ENCODE results near the gene AFTPH.
A peak's percentile ranks its signal among the peaks of the same experiment; 100 is the strongest.

Gene AFTPH

DNA sequence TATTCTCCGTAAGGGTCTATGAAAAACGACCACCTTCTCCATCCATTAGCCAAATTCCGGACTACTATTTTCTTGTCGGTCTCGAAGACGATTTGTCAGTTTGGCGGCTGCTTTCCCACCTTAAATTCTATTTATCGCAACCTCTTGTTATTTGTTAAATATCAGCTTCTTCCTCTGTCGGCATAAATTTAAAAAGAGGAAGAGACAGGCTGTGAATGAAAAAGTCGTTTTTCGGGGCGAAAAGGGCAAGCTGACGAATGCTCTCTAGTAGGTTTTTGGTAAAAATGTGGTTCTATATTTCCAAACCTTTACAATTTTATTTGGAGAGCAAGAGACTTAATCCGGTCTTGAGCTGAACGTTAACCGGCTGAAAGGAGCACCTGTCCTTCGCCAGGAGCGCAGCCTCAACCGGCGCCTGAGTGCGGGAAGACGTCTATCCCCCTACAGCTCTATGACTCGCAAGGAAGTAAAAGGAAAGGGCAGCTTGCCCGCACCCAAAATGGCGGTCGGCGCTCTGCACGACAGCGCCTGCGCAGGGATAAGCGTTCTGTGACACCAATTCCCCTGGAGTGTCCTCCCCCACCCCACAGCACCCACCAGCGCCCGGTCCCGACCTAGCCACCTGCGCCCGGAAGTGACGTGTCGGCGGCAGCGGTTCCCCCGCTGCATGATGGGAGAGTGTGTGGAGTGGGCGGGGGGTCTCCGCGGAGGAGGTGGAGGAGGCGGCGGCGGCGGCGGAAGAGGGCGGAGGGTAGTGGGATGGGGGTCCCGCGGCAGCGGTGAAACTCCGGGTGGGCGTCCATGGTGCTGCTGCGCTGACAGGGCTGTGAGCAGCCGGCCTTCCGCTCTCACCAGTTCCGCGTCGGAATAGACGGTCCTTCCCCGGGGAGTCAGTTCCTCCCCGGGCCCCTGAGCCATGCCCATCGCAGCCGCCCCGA is at the start of gene AFTPH:
TSS of gene AFTPH (plus strand) at position 663 of the 938 bp plus-strand sequence. CDS start 27,147 bp downstream, outside the sequence.
- TF ChIP-seq ZFX (IDR thresholded peaks at IDR 0.05) (no peak), CTCF (conservative IDR thresholded peaks at IDR 0.05) (no peak)
- H3K27ac ChIP-seq = peak within 1 kb of the TSS; percentile 85

GRCh38 chr2:64474636-64475035 is 49.5 kb upstream of the AFTPH start:
- H3K27ac ChIP-seq = no peak overlapping the region
- no peak for TF ChIP-seq CTCF (conservative IDR thresholded peaks at IDR 0.05)
- TF ChIP-seq ZFX (IDR thresholded peaks at IDR 0.05) = no peak

- H3K27ac ChIP-seq = no peak overlapping the region
- TF ChIP-seq ZFX (IDR thresholded peaks at IDR 0.05) = no peak
- TF ChIP-seq CTCF (conservative IDR thresholded peaks at IDR 0.05) = no peak
Measured at GRCh38 chr2:64477037-64477436, 47.1 kb upstream of the AFTPH start.

- TF ChIP-seq ZFX (IDR thresholded peaks at IDR 0.05) (no peak), CTCF (conservative IDR thresholded peaks at IDR 0.05) (no peak)
- no peak overlapping the region for H3K27ac ChIP-seq
Measured at GRCh38 chr2:64477979-64478378, 46.1 kb upstream of the AFTPH start.

DNA sequence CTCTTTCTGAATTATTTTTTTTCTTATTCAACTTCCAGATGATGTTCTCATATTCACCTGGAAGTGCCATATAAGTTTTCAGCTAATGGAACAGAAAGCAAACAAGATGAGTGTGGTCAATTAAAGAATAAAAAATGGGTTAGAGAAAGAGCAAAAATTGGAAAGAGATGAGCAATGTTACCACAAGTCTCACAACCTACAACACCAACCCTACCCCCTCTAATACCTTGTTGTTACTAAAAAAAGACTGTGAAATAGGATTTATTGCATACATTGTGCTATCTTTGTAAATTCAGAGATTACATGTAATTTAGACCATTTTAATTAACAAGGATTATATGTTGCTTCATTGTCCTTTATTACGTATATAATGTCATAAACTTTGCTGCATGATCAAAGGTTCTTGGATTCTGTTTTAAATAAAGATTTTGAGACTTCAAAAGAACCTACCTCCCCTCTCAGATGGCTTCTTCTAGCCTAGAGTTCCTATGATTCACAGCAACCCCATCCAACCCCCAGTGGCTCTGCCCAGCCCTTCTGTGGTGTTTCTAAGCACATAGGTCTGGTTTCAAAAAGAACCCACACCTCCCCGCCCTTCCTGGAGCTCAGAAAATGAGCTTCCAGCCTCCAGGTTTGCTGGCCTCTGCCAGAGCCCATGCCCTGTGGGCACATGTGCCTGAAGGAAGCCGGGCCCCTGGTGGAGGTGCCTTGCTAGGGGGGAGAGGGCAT is 45.5 kb upstream of the AFTPH start:
- no peak for TF ChIP-seq CTCF (conservative IDR thresholded peaks at IDR 0.05)
- TF ChIP-seq ZFX (IDR thresholded peaks at IDR 0.05) = no peak
- no peak overlapping the region for H3K27ac ChIP-seq

GRCh38 chr2:64479259-64480117 is 44.6 kb upstream of the AFTPH start:
- TF ChIP-seq CTCF (conservative IDR thresholded peaks at IDR 0.05) (no peak), ZFX (IDR thresholded peaks at IDR 0.05) (no peak)
- H3K27ac ChIP-seq = no peak overlapping the region

Measured in C4-2B (cell line).